Lower leg skin (tissue), 4 donors: ENCODE measurements around the gene KDM3B. TPM values are rescaled to one million over a fixed set of nuclear protein-coding genes. Genes with fewer than 3 reads are reported as not detected.

Source experiments
- DNase-seq, 2 donors: peaks; one replicate each; pipeline ENCODE4 v3.0.0-alpha.2; 2019; ENCODE audit warnings: low spot score in 2 of 2
- H3K4me3 ChIP-seq: fragments of 200-600 bp; sonication (generic); 2 replicates; pipeline ENCODE4 v1.5.1; 2017; ENCODE audit warnings: mild to moderate bottlenecking, low read depth; ENCODE audit not compliant: poor library complexity, severe bottlenecking
- POLR2A ChIP-seq, 2 donors: fragments of 450-650 bp; IDR thresholded peaks; one replicate each; pipeline ENCODE4 v1.6.1; 2016 to 2017; ENCODE audit warnings: antibody characterized with exemption in 2 of 2, mild to moderate bottlenecking in 1 of 2, moderate library complexity in 1 of 2
- WGBS, 2 donors: methylation state at CpG; one replicate each; pipeline ENCODE4 v1.1.5; 2018; 5-methylcytosine and 5-hydroxymethylcytosine counted together
- intact Hi-C: fragments of 100-400 bp; cut with DNase I; formaldehyde crosslinking; loops from one replicate; pipeline ENCODE4 v1.15.0; 2023; ENCODE audit warnings: low total_unique reads
- total RNA-seq, 4 donors: library from RNA; depleted of rRNA; stranded (reverse); fragments of >200 nt; gene quantifications; one replicate each; pipeline ENCODE4 v1.1.0, GENCODE V29; 2016
- TF ChIP-seq, protein P1 (sequence below), 3 donors: fragments of 450-650 bp; IDR thresholded peaks; one replicate each; pipeline ENCODE4 v1.5.1; 2016; ENCODE audit warnings: antibody characterized with exemption in 3 of 3, mild to moderate bottlenecking in 3 of 3, moderate library complexity in 2 of 3

KDM3B gene
- total RNA-seq, 4 donors from 2014 or later, result 54.4 to 72.7 (median 67.0) TPM

- no peak for TF ChIP-seq POLR2A (IDR thresholded peaks at IDR 0.05)
- TF ChIP-seq, protein P1, sequence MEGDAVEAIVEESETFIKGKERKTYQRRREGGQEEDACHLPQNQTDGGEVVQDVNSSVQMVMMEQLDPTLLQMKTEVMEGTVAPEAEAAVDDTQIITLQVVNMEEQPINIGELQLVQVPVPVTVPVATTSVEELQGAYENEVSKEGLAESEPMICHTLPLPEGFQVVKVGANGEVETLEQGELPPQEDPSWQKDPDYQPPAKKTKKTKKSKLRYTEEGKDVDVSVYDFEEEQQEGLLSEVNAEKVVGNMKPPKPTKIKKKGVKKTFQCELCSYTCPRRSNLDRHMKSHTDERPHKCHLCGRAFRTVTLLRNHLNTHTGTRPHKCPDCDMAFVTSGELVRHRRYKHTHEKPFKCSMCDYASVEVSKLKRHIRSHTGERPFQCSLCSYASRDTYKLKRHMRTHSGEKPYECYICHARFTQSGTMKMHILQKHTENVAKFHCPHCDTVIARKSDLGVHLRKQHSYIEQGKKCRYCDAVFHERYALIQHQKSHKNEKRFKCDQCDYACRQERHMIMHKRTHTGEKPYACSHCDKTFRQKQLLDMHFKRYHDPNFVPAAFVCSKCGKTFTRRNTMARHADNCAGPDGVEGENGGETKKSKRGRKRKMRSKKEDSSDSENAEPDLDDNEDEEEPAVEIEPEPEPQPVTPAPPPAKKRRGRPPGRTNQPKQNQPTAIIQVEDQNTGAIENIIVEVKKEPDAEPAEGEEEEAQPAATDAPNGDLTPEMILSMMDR (IDR thresholded peaks at IDR 0.05), result no peak
- no peak overlapping the region for H3K4me3 ChIP-seq
- intact Hi-C loops, result no loop called here
- DNase-seq, result no peak
- WGBS, 2 donors, result 92 to 94% methylated on average over 2 of the region's 2 CpGs
Observed at GRCh38 chr5:138418444-138418843, 66.0 kb downstream of the KDM3B start.

DNA sequence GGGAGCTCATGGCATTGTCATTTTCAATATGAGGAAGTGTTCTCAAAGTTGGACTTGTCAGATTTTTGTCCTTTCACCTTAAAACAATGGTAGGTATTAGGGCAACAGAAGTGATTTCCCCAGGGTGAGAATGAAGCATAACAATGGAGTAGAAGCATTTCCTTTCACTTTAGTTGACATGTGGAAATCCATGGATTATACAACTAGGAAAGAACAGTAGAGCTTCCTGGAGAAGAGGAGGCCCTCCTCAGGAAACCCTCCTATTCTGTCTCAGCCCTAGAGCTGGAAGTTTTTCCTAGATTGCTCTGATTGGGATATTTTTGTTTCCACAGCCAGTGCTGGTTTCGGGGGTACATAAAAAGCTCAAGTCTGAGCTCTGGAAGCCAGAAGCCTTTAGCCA is 72.6 kb downstream of the KDM3B start:
- WGBS, 2 donors, result 84 to 86% methylated on average over 1 of the region's 1 CpG

DNA sequence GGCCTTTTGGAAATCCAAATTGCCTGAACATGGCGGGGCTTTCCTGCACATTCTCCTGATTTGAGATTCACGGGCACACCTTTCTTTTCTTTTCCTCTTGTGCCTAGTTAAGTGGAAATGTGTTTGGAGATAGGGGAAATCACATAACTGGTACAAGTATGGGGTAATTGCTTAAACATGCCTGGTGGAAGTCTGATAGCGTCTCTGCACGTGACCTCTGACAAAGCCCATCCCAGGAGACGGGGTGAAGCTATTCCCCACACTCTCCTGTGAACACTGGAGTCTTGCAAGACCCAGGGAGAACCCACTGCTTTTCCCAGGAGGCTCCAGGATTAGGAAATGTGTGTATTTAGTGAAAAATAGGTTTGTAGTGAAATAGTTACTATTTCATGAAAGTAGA is 83.5 kb downstream of the KDM3B start:
- no peak overlapping the region for H3K4me3 ChIP-seq
- 71 to 80% methylated on average over 5 of the region's 5 CpGs for WGBS, 2 donors
- no peak for DNase-seq
- intact Hi-C loops, result no loop called here
- TF ChIP-seq POLR2A (IDR thresholded peaks at IDR 0.05), result no peak

More for the DNA sequence above, 72.6 kb downstream of the KDM3B start:
- no peak for DNase-seq
- no peak overlapping the region for H3K4me3 ChIP-seq
- intact Hi-C loops, result no loop called here
- TF ChIP-seq POLR2A (IDR thresholded peaks at IDR 0.05), result no peak
- TF ChIP-seq, protein P1 (IDR thresholded peaks at IDR 0.05), result no peak

GRCh38 chr5:138438003-138438723 is 85.7 kb downstream of the KDM3B start:
- intact Hi-C loops, result no loop called here
- peak in 1 of 2 donors; percentile 74 for DNase-seq
- TF ChIP-seq, protein P1 (IDR thresholded peaks at IDR 0.05), result no peak
- no peak for TF ChIP-seq POLR2A (IDR thresholded peaks at IDR 0.05)
- H3K4me3 ChIP-seq, result no peak overlapping the region
- WGBS, 2 donors, result 68 to 73% methylated on average over 10 to 11 of the region's 11 CpGs

GRCh38 chr5:138438724-138439476 is 86.4 kb downstream of the KDM3B start, which contains the start of gene REEP2:
REEP2 (plus strand) TSS chr5:138439057; CDS start chr5:138439209, 152 bp downstream.
- peak in 1 of 2 donors; percentile 82 for DNase-seq
- intact Hi-C loops, result no loop called here
- WGBS, 2 donors, result 4% methylated on average over 12 to 24 of the region's 65 CpGs
- TF ChIP-seq, protein P1 (IDR thresholded peaks at IDR 0.05), result no peak
- no peak for TF ChIP-seq POLR2A (IDR thresholded peaks at IDR 0.05)
- no peak within 1 kb of the TSS for H3K4me3 ChIP-seq

DNA sequence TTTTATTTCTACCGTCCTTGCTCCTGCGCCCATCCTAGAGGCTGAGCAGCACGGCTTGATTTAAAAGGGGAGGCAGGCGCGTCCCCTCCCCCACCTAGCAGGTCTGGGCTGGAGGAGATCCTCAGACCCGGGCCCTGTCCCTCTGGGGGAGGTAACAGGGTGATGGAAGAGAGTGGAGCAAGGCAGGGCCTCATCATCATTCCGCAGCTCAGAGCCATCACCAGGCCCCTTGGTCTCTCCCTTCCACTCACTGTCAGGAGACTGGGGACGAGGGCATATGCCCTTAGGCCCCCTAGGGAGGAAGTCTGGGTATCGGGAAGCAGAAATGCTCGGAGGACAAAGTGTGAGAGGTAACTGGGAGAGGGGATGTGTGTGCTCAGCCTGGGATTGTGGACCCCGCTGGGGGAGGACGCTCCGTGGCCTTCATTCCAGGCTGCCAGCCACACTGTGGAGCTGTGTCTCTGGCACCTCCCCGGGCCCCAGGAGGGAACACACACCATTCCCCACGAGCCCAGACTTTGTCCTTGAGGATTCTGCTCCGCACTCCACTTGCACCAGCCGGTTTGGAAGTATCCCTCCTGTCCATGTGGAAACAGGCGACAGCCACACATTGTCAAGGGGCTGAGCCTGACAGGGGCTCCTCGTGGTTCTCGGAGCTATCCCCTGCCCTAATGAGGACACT is 87.1 kb downstream of the KDM3B start:
- TF ChIP-seq POLR2A (IDR thresholded peaks at IDR 0.05), result no peak
- TF ChIP-seq, protein P1 (IDR thresholded peaks at IDR 0.05), result no peak
- H3K4me3 ChIP-seq, result no peak overlapping the region
- DNase-seq, result peak in 1 of 2 donors; percentile 84
- whole genome bisulfite sequencing, 2 donors, result 45 to 46% methylated on average over 20 of the region's 20 CpGs
- intact Hi-C loops, result no loop called here
